ENCODE measurements around the gene PSMD9. TPM values are rescaled to one million over a fixed set of nuclear protein-coding genes. Genes with fewer than 3 reads are reported as not detected.

PSMD9 gene, protein sequence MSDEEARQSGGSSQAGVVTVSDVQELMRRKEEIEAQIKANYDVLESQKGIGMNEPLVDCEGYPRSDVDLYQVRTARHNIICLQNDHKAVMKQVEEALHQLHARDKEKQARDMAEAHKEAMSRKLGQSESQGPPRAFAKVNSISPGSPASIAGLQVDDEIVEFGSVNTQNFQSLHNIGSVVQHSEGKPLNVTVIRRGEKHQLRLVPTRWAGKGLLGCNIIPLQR
- total RNA-seq, result 10 to 100 TPM; 39.3 to 53.8 TPM
- 10 to 100 TPM; 44.2 to 49.9 (median 45.4) TPM for polyA plus RNA-seq (ENCODE audit: insufficient read length in 6 of 6)
- long read RNA-seq, donor 1, transcript PSMD9-202 (2 exons, 2,087 nt), result minor isoform, 9 of 53 reads
- long read RNA-seq, donor 1, transcript PSMD9-207 (6 exons, 2,784 nt), result major isoform, 34 of 53 reads
- long read RNA-seq, donor 1, partial matches to known transcripts, result 0 of 53 reads
- long read RNA-seq, donor 1, other reads (novel, unspliced or antisense), result 0 of 53 reads
- long read RNA-seq, donor 2, transcript PSMD9-207 (6 exons, 2,784 nt), result major isoform, 24 of 30 reads
- long read RNA-seq, donor 2, partial matches to known transcripts, result 0 of 30 reads
- long read RNA-seq, donor 2, other reads (novel, unspliced or antisense), result 0 of 30 reads
- long read RNA-seq, donor 3, transcript PSMD9-207 (6 exons, 2,784 nt), result major isoform, 26 of 54 reads
- long read RNA-seq, donor 3, transcript PSMD9-202 (2 exons, 2,087 nt), result minor isoform, 5 of 54 reads
- long read RNA-seq, donor 3, partial matches to known transcripts, result 17 of 54 reads
- long read RNA-seq, donor 3, other reads (novel, unspliced or antisense), result 0 of 54 reads
- long read RNA-seq, donor 4, transcript PSMD9-207 (6 exons, 2,784 nt), result major isoform, 86 of 102 reads
- long read RNA-seq, donor 4, partial matches to known transcripts, result 0 of 102 reads
- long read RNA-seq, donor 4, other reads (novel, unspliced or antisense), result 1 of 102 reads
- long read RNA-seq, donor 5, transcript PSMD9-202 (2 exons, 2,087 nt), result minor isoform, 5 of 39 reads
- long read RNA-seq, donor 5, transcript PSMD9-207 (6 exons, 2,784 nt), result major isoform, 30 of 39 reads
- long read RNA-seq, donor 5, partial matches to known transcripts, result 0 of 39 reads
- long read RNA-seq, donor 5, other reads (novel, unspliced or antisense), result 0 of 39 reads
- long read RNA-seq, donor 6, transcript PSMD9-207 (6 exons, 2,784 nt), result major isoform, 43 of 77 reads
- long read RNA-seq, donor 6, partial matches to known transcripts, result 25 of 77 reads
- long read RNA-seq, donor 6, other reads (novel, unspliced or antisense), result 0 of 77 reads
- long read RNA-seq, donor 7, transcript PSMD9-207 (6 exons, 2,784 nt), result major isoform, 20 of 31 reads
- long read RNA-seq, donor 7, partial matches to known transcripts, result 6 of 31 reads
- long read RNA-seq, donor 7, other reads (novel, unspliced or antisense), result 0 of 31 reads
- long read RNA-seq, donor 8, transcript PSMD9-207 (6 exons, 2,784 nt), result major isoform, 25 of 39 reads
- long read RNA-seq, donor 8, partial matches to known transcripts, result 8 of 39 reads
- long read RNA-seq, donor 8, other reads (novel, unspliced or antisense), result 0 of 39 reads
- long read RNA-seq, donor 9, partial matches to known transcripts, result 0 of 1 reads
- long read RNA-seq, donor 9, other reads (novel, unspliced or antisense), result 0 of 1 reads
- long read RNA-seq, donor 10, transcript PSMD9-207 (6 exons, 2,784 nt), result major isoform, 157 of 168 reads
- long read RNA-seq, donor 10, transcript PSMD9-201 (6 exons, 2,307 nt), result minor isoform, 7 of 168 reads
- long read RNA-seq, donor 10, partial matches to known transcripts, result 0 of 168 reads
- long read RNA-seq, donor 10, other reads (novel, unspliced or antisense), result 2 of 168 reads
- long read RNA-seq, donor 11, transcript PSMD9-202 (2 exons, 2,087 nt), result minor isoform, 5 of 53 reads
- long read RNA-seq, donor 11, transcript PSMD9-207 (6 exons, 2,784 nt), result major isoform, 22 of 53 reads
- long read RNA-seq, donor 11, partial matches to known transcripts, result 22 of 53 reads
- long read RNA-seq, donor 11, other reads (novel, unspliced or antisense), result 0 of 53 reads
- long read RNA-seq, donor 12, transcript PSMD9-207 (6 exons, 2,784 nt), result major isoform, 14 of 23 reads
- long read RNA-seq, donor 12, partial matches to known transcripts, result 0 of 23 reads
- long read RNA-seq, donor 12, other reads (novel, unspliced or antisense), result 0 of 23 reads

DNA sequence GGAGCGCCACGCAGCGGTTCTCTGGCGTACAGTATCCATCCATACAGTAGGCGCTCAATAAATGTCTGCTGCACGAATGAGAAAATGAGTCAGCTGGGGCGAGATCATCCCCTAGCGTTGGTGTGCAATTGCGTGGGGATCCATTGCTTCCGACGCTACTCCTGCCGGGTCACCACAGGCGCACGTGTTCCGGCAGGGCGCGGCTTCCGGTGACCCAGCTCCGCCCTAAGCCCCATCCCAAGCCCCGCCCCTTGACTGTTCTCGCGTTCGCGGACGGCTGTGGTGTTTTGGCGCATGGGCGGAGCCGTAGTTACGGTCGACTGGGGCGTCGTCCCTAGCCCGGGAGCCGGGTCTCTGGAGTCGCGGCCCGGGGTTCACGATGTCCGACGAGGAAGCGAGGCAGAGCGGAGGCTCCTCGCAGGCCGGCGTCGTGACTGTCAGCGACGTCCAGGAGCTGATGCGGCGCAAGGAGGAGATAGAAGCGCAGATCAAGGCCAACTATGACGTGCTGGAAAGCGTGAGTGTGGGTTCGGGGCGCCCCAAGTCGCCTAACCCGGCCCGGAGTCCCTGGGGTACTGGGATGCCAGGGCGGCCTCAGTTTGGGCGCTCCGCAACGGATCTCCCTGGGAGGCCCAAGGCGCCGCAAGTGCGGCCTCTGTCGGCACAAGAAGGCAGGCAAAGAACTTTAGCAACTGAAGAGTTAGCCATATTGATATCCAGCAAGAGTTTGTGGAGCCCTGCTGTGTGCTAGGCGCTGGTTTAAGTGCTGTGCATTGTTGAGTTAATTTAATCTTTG, at the start of gene PSMD9:
PSMD9 (plus strand) TSS at position 313 of the 796 bp plus-strand sequence; CDS start at position 380, 67 bp downstream.
- Histone ChIP-seq H3K27me3 (no peaks in the 10 kb centered on the region), H3K9me3 (no peaks in the 10 kb centered on the region), H3K4me3 (peak within 1 kb of the TSS; percentile 63 to 72), H3K4me1 (peaks cover 16 to 27% of the 10 kb centered on the region in 2 donors), H3K27ac (peak within 1 kb of the TSS; percentile 91 to 98), H3K36me3 (peaks cover 0 to 6% of the 10 kb centered on the region in 2 donors)
- peak; percentile 99 for ATAC-seq
- intact Hi-C loops (cut with DNase I), result loop anchor here in 1 of 2 donors (10.0 kb wide), 1 partner anchor 94 kb away; the partner anchor contains the start of gene RHOF
- TF ChIP-seq, protein P1, sequence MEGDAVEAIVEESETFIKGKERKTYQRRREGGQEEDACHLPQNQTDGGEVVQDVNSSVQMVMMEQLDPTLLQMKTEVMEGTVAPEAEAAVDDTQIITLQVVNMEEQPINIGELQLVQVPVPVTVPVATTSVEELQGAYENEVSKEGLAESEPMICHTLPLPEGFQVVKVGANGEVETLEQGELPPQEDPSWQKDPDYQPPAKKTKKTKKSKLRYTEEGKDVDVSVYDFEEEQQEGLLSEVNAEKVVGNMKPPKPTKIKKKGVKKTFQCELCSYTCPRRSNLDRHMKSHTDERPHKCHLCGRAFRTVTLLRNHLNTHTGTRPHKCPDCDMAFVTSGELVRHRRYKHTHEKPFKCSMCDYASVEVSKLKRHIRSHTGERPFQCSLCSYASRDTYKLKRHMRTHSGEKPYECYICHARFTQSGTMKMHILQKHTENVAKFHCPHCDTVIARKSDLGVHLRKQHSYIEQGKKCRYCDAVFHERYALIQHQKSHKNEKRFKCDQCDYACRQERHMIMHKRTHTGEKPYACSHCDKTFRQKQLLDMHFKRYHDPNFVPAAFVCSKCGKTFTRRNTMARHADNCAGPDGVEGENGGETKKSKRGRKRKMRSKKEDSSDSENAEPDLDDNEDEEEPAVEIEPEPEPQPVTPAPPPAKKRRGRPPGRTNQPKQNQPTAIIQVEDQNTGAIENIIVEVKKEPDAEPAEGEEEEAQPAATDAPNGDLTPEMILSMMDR (IDR thresholded peaks at IDR 0.05), result peak; percentile 42 to 47
- DNase-seq, result peak; percentile 93 to 100 (median 98)

DNA sequence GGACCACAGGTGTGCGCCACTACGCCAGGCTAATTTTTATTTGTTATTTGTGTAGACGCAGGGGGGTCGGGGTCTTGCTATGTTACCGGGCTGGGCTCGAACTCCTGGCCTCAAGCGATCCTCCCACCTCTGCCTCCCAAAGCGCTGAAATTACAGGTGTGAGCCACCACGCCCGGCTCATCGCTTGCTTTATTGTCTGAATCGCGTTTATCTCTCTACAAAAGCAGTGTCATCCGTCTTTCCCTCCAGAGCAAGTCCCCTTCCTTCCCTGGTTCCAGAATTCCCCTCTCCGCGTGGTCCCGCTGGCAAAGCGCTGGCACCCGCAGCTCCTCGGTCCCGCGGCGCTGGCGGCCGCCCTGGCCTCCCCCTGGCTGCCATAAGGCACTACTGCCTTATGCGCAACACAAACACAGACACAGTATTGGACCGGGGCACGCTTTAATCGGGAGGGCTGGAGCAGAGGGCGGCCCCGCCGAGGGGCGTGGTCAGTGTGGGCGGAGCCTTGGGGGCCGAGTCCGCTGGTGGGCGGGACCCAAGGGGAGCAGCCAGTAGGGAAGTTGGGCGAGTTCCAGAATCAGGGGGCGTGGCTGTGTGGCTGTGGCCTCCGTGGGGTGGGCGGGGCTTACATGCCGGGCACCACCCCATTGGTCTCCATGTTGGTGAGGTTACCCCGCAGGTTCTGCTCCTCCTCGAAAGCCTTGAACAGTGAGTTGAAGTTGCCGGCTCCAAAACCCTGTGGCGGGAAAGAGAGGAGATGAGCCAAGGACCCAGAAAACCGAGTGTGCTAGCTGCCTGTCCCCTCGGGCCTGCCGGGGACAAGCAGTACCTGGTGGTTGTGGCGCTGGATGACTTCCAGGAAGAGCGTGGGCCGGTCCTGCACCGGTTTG, 49.2 kb upstream of the PSMD9 start:
- Histone ChIP-seq H3K27ac (peak overlapping the region in 1 of 2 donors; percentile 85), H3K9me3 (no peaks in the 10 kb centered on the region), H3K27me3 (no peaks in the 10 kb centered on the region), H3K4me3 (peak overlapping the region; percentile 51 to 59), H3K36me3 (no peaks in the 10 kb centered on the region), H3K4me1 (peaks cover 0 to 19% of the 10 kb centered on the region in 2 donors)
- DNase-seq (peak; percentile 86 to 100 (median 98)), ATAC-seq (peak; percentile 99)
- TF ChIP-seq, protein P1 (IDR thresholded peaks at IDR 0.05), result peak in 1 of 2 donors; percentile 57
- intact Hi-C loops (cut with DNase I), result no loop called here

DNA sequence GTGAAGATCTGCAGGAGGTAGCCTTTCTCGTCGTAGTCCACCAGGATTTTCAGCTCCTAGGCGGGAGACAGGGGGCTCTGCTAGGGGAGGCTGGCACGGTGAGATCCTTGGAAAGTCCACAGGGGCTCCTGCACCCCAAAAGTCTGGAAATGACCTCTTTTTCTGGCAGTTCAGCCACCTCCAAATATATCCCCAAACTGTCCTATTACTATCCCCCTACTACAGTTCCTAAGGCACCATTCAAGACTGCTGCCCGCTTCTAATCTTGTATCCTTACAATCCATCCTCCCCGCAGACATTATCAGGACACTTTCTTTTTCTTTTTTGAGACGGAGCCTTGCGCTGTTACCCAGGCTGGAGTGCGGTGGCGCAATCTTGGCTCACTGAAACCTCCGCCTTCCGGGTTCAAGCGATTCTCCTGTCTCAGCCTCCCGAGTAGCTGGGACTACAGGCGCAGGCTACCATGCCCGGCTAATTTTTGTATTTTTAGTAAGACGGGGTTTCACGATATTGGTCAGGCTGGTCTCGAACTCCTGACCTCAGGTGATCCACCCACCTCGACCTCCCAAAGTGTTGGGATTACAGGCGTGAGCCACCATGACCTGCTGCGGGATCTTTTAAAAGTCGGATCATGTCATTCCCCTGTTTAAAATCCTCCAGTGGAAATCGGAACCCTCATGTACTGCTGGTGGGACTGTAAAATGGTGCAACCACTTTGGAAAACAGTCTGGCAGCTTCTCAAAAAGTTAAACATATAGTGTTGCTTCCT, 48.4 kb upstream of the PSMD9 start:
- TF ChIP-seq, protein P1 (IDR thresholded peaks at IDR 0.05), result no peak
- H3K27ac ChIP-seq, result peak overlapping the region in 1 of 2 donors; percentile 85
- peaks cover 0 to 17% of the 10 kb centered on the region in 2 donors for H3K4me1 ChIP-seq
- no peak for DNase-seq
- H3K36me3 ChIP-seq, result no peaks in the 10 kb centered on the region
- H3K4me3 ChIP-seq, result peak overlapping the region; percentile 51 to 59
- intact Hi-C loops (cut with DNase I), result no loop called here
- ATAC-seq, result peak; percentile 1
- no peaks in the 10 kb centered on the region for H3K9me3 ChIP-seq
- H3K27me3 ChIP-seq, result no peaks in the 10 kb centered on the region
